K562 (cell line): ENCODE results near the gene CCDC97. TPM values are rescaled to one million over a fixed set of nuclear protein-coding genes. Genes with fewer than 3 reads are reported as not detected.

ENCODE experiments used
- BACH1 ChIP-seq: fragments of 200-800 bp; sonication (Bioruptor generic); IDR thresholded peaks from 2 replicates; pipeline ENCODE4 v1.6.1; 2016; ENCODE audit warnings: missing genetic modification characterization, missing compliant biosample characterization
- HNRNPLL ChIP-seq: fragments of 200-400 bp; formaldehyde crosslinking; IDR thresholded peaks from 2 replicates; pipeline ENCODE4 v1.6.1; 2017; ENCODE audit warnings: low read length, low read depth, mild to moderate bottlenecking; ENCODE audit not compliant: poor library complexity, severe bottlenecking
- MYBL2 ChIP-seq, 2 experiments: fragments of 450-650 bp in 1 of 2; sonication (generic) in 1 of 2; formaldehyde crosslinking in 1 of 2; IDR thresholded peaks; 2 replicates each; pipeline versions ENCODE4 v1.6.1 to v1.8.1; 2017 to 2022; ENCODE audit warnings: borderline replicate concordance in 1 of 2, inconsistent platforms in 1 of 2, low read depth in 1 of 2, mild to moderate bottlenecking in 1 of 2, missing genetic modification reagents in 1 of 2, moderate library complexity in 1 of 2
- MYC ChIP-seq, 2 experiments: fragments of 250-450 bp in 1 of 2; sonication (Bioruptor Pico) in 1 of 2; IDR thresholded peaks; 2 replicates each; pipeline versions ENCODE4 v1.5.1 to v1.6.1; 2012 to 2021; ENCODE audit warnings: low read depth in 2 of 2, borderline replicate concordance in 1 of 2, improper control_type of control experiment in 1 of 2, low read length in 1 of 2, mild to moderate bottlenecking in 1 of 2, moderate library complexity in 1 of 2
- PCBP1 ChIP-seq: fragments of 200-400 bp; formaldehyde crosslinking; IDR thresholded peaks from 2 replicates; pipeline ENCODE4 v1.6.1; 2018; ENCODE audit warnings: mild to moderate bottlenecking, low read depth, low read length; ENCODE audit not compliant: poor library complexity, severe bottlenecking
- POLR2G ChIP-seq: fragments of 200-400 bp; formaldehyde crosslinking; IDR thresholded peaks from 2 replicates; pipeline ENCODE4 v1.6.1; 2017; ENCODE audit warnings: low read depth, mild to moderate bottlenecking, antibody characterized with exemption, low read length, moderate library complexity
- RUNX1 ChIP-seq: sonication (generic); IDR thresholded peaks from 2 replicates; pipeline ENCODE4 v1.6.1; 2016; ENCODE audit warnings: antibody characterized with exemption, low read depth
- SAFB2 ChIP-seq: fragments of 200-400 bp; formaldehyde crosslinking; IDR thresholded peaks from 2 replicates; pipeline ENCODE4 v1.6.1; 2018; ENCODE audit warnings: borderline replicate concordance, low read length, low read depth, moderate library complexity; ENCODE audit not compliant: severe bottlenecking
- SUPT5H ChIP-seq: fragments of 450-650 bp; IDR thresholded peaks from 2 replicates; pipeline ENCODE4 v1.6.1; 2016
- ZNF408 ChIP-seq: fragments of 250-450 bp; sonication (Bioruptor Pico); IDR thresholded peaks from 2 replicates; pipeline ENCODE4 v1.4.0; 2020; ENCODE audit warnings: low read depth, mild to moderate bottlenecking, moderate library complexity
- polyA plus RNA-seq, 8 experiments: library from polyadenylated mRNA; depleted of rRNA in 4 of 8; stranded (reverse) in 5 of 8; unstranded in 3 of 8; fragments of >200 nt; fragmentation: Nextera tagmentation in 2 of 8; fragmentation: Illumina TruSeq in 1 of 8; extraction: Ambion mirVana in 2 of 8; extraction: Trizol in 1 of 8; gene quantifications; 2 replicates each; pipeline versions ENCODE4 v1.2.1 to v1.2.3, GENCODE V29; 2011 to 2014; ENCODE audit warnings: inconsistent platforms in 1 of 8, missing spikeins in 1 of 8
- total RNA-seq, 7 experiments: library from RNA; depleted of rRNA in 6 of 7; stranded (reverse); fragments of >200 nt in 6 of 7; fragmentation: Illumina TruSeq in 2 of 7; extraction: Trizol in 2 of 7; gene quantifications; 2 replicates each; pipeline versions ENCODE4 v1.2.1 to v1.2.3, GENCODE V29; 2011 to 2021; ENCODE audit warnings: low replicate concordance in 1 of 7
- TF ChIP-seq, protein P1 (sequence below): fragments of 200-800 bp; sonication (Bioruptor generic); IDR thresholded peaks from 2 replicates; pipeline ENCODE4 v1.6.1; 2016; ENCODE audit warnings: missing genetic modification characterization, missing compliant biosample characterization
- TF ChIP-seq, protein P2 (sequence below): fragments of 450-650 bp; formaldehyde crosslinking; IDR thresholded peaks from 2 replicates; pipeline ENCODE4 v1.4.0; 2022; ENCODE audit warnings: missing genetic modification characterization
- TF ChIP-seq, protein P3 (sequence below): fragments of 450-650 bp; formaldehyde crosslinking; IDR thresholded peaks from 2 replicates; pipeline ENCODE4 v1.4.0; 2020; ENCODE audit warnings: mild to moderate bottlenecking, moderate library complexity
- TF ChIP-seq, protein P4 (sequence below), 2 experiments: fragments of 450-650 bp; conservative IDR thresholded peaks; 2 replicates each; pipeline ENCODE4 v1.6.1; 2017; ENCODE audit warnings: mild to moderate bottlenecking in 2 of 2, moderate library complexity in 2 of 2

Gene CCDC97
- total and polyA plus RNA-seq, 9 of the 15 experiments (the other 6 are each of a cell fraction or from before 2014, with no cell fraction given): 0.60 to 16.5 (median 7.0) TPM

DNA sequence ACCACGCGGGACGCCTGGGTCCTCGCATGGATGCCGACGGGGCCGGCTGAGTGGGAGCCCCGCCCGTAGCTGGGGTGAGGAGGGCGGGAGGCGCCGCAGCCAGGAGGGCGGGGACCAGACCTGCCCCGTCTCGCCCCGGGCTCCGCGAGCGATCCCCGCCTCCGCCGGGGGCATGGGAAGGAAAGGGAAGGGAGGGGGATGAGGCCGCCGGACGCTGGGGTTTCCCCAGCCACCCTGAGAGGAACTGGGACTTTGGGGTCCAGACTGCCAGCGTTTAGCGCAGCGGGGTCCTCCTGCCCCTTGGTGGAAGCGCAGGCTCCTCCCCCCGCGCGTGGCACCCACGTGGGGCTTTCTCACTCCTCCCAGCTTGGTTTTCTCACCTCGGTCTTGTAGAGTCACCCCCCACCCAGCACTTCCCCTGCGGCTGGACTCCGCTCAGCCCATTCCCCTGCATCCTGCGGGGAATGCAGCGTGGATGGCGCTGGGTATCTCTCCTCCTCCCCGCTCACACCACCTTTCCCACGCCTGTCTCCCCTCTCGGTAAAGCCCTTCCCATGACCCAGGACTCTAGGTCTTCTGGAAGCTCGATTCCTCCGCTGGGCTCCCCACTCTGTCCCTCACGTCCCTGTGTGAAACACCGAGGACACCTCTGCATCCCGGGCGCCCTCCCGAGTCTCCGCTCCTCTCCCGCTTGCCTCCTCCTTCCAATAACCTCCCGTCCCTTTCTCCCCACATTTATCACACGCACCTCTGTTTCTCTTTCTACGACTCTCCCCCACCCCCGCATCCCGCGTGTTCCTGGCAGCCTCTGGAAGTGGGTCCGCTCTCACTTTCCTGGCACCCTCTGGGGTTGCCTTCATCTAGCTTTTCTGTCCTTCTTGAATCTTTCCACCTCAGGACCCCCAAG is 41.6 kb downstream of the CCDC97 start (continued):
- TF ChIP-seq, protein P1, sequence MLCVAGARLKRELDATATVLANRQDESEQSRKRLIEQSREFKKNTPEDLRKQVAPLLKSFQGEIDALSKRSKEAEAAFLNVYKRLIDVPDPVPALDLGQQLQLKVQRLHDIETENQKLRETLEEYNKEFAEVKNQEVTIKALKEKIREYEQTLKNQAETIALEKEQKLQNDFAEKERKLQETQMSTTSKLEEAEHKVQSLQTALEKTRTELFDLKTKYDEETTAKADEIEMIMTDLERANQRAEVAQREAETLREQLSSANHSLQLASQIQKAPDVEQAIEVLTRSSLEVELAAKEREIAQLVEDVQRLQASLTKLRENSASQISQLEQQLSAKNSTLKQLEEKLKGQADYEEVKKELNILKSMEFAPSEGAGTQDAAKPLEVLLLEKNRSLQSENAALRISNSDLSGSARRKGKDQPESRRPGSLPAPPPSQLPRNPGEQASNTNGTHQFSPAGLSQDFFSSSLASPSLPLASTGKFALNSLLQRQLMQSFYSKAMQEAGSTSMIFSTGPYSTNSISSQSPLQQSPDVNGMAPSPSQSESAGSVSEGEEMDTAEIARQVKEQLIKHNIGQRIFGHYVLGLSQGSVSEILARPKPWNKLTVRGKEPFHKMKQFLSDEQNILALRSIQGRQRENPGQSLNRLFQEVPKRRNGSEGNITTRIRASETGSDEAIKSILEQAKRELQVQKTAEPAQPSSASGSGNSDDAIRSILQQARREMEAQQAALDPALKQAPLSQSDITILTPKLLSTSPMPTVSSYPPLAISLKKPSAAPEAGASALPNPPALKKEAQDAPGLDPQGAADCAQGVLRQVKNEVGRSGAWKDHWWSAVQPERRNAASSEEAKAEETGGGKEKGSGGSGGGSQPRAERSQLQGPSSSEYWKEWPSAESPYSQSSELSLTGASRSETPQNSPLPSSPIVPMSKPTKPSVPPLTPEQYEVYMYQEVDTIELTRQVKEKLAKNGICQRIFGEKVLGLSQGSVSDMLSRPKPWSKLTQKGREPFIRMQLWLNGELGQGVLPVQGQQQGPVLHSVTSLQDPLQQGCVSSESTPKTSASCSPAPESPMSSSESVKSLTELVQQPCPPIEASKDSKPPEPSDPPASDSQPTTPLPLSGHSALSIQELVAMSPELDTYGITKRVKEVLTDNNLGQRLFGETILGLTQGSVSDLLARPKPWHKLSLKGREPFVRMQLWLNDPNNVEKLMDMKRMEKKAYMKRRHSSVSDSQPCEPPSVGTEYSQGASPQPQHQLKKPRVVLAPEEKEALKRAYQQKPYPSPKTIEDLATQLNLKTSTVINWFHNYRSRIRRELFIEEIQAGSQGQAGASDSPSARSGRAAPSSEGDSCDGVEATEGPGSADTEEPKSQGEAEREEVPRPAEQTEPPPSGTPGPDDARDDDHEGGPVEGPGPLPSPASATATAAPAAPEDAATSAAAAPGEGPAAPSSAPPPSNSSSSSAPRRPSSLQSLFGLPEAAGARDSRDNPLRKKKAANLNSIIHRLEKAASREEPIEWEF (CRISPR knock-in tag): no peak
- TF ChIP-seq ZNF408 (CRISPR knock-in tag) (no peak), HNRNPLL (peak; percentile 21), PCBP1 (peak; percentile 74), SUPT5H (0 out of 2 replicates have a peak, but pooled peaks have one; percentile 6), MYC (IDR thresholded peaks at IDR 0.05; ENCODE audit: low read depth, low read length) (peak; percentile 9; the same call in 1 of the 2 replicates), MYC (CRISPR knock-in tag; IDR thresholded peaks at IDR 0.05; ENCODE audit: borderline replicate concordance, low read depth) (no peak), MYBL2 (IDR thresholded peaks at IDR 0.05; ENCODE audit: low read depth) (no peak), MYBL2 (CRISPR knock-in tag; IDR thresholded peaks at IDR 0.05; ENCODE audit: borderline replicate concordance) (no peak), POLR2G (peak; percentile 73), SAFB2 (no peak), BACH1 (tag) (no peak), RUNX1 (peak; percentile 57; the same call in 1 of the 2 replicates)
- TF ChIP-seq, protein P2, sequence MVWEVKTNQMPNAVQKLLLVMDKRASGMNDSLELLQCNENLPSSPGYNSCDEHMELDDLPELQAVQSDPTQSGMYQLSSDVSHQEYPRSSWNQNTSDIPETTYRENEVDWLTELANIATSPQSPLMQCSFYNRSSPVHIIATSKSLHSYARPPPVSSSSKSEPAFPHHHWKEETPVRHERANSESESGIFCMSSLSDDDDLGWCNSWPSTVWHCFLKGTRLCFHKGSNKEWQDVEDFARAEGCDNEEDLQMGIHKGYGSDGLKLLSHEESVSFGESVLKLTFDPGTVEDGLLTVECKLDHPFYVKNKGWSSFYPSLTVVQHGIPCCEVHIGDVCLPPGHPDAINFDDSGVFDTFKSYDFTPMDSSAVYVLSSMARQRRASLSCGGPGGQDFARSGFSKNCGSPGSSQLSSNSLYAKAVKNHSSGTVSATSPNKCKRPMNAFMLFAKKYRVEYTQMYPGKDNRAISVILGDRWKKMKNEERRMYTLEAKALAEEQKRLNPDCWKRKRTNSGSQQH (CRISPR knock-in tag): no peak; the same call in 1 of the 2 replicates
- TF ChIP-seq, protein P3, sequence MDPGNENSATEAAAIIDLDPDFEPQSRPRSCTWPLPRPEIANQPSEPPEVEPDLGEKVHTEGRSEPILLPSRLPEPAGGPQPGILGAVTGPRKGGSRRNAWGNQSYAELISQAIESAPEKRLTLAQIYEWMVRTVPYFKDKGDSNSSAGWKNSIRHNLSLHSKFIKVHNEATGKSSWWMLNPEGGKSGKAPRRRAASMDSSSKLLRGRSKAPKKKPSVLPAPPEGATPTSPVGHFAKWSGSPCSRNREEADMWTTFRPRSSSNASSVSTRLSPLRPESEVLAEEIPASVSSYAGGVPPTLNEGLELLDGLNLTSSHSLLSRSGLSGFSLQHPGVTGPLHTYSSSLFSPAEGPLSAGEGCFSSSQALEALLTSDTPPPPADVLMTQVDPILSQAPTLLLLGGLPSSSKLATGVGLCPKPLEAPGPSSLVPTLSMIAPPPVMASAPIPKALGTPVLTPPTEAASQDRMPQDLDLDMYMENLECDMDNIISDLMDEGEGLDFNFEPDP (CRISPR knock-in tag): no peak
- TF ChIP-seq, protein P4, sequence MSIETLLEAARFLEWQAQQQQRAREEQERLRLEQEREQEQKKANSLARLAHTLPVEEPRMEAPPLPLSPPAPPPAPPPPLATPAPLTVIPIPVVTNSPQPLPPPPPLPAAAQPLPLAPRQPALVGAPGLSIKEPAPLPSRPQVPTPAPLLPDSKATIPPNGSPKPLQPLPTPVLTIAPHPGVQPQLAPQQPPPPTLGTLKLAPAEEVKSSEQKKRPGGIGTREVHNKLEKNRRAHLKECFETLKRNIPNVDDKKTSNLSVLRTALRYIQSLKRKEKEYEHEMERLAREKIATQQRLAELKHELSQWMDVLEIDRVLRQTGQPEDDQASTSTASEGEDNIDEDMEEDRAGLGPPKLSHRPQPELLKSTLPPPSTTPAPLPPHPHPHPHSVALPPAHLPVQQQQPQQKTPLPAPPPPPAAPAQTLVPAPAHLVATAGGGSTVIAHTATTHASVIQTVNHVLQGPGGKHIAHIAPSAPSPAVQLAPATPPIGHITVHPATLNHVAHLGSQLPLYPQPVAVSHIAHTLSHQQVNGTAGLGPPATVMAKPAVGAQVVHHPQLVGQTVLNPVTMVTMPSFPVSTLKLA (conservative IDR thresholded peaks at IDR 0.05): peak; percentile 90 to 91
